A673 (cell line): ENCODE data around the gene RALGAPB.

Source experiments
- EZH2 ChIP-seq: fragments of 200-600 bp; sonication (generic); IDR thresholded peaks from 2 replicates; pipeline ENCODE4 v1.6.1; 2017; ENCODE audit warnings: borderline replicate concordance, low read depth, mild to moderate bottlenecking, mixed read lengths, antibody characterized with exemption, low read length; ENCODE audit not compliant: poor library complexity, severe bottlenecking
- TF ChIP-seq, protein P1 (sequence below): fragments of 300-800, 200-600 bp; sonication (generic); conservative IDR thresholded peaks from 2 replicates; pipeline ENCODE4 v1.5.1; 2017; ENCODE audit warnings: low read depth, mild to moderate bottlenecking, antibody characterized with exemption, low read length, moderate library complexity, mixed read lengths

DNA sequence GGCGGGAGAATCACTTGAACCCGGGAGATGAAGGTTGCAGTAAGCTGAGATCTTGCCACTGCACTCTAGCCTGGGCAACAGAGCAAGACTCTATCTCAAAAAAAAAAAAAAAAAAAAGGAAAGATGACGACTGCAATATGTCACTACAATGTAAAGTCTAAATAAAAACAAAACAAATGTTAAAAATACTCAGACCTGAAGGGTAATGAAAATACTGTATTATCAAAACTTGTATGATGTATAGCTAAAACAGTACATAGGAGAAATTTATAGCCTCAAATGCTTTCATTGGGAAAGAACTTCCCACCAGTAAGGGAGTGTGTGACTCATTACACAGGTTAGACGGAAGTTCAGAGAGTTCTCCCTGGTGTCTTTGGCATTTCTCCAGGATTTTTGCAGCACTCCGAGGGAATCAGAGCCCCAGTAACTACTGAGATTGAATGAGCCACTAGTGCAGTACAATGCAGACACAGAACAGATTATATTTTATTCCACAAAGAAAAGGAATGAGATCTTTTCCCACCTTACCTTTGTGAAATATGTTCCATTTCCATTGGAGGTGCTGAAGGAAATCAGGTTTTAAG is 12.5 kb upstream of the RALGAPB start:
- TF ChIP-seq, protein P1, sequence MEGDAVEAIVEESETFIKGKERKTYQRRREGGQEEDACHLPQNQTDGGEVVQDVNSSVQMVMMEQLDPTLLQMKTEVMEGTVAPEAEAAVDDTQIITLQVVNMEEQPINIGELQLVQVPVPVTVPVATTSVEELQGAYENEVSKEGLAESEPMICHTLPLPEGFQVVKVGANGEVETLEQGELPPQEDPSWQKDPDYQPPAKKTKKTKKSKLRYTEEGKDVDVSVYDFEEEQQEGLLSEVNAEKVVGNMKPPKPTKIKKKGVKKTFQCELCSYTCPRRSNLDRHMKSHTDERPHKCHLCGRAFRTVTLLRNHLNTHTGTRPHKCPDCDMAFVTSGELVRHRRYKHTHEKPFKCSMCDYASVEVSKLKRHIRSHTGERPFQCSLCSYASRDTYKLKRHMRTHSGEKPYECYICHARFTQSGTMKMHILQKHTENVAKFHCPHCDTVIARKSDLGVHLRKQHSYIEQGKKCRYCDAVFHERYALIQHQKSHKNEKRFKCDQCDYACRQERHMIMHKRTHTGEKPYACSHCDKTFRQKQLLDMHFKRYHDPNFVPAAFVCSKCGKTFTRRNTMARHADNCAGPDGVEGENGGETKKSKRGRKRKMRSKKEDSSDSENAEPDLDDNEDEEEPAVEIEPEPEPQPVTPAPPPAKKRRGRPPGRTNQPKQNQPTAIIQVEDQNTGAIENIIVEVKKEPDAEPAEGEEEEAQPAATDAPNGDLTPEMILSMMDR, result no peak
- TF ChIP-seq EZH2, result no peak
